Spleen (tissue), 11 donors: ENCODE measurements around the gene STARD13. TPM values are rescaled to one million over a fixed set of nuclear protein-coding genes. Genes with fewer than 3 reads are reported as not detected.
A peak's percentile ranks its signal among the peaks of the same experiment; 100 is the strongest.

Experiments
- DNase-seq: peaks from one replicate; pipeline ENCODE4 v3.0.0-alpha.2; 2020
- H3K27ac ChIP-seq, 8 donors: fragments of 200-600 bp; sonication (generic) in 7 of 8; 1 replicate in 4 of 8; 2 replicates in 4 of 8; pipeline versions ENCODE4 v1.5.0 to v1.8.0; 2016 to 2021; ENCODE audit warnings: inconsistent platforms in 4 of 8, mild to moderate bottlenecking in 4 of 8, moderate library complexity in 1 of 8
- H3K27me3 ChIP-seq, 7 donors: fragments of 200-600 bp; sonication (generic) in 6 of 7; replicated peaks in 1 of 7; 1 replicate in 4 of 7; 2 replicates in 3 of 7; pipeline versions ENCODE4 v1.5.0 to v1.8.0; 2016 to 2021; ENCODE audit warnings: inconsistent platforms in 3 of 7, mild to moderate bottlenecking in 1 of 7
- H3K36me3 ChIP-seq, 6 donors: fragments of 200-600 bp; sonication (generic) in 5 of 6; 1 replicate in 4 of 6; 2 replicates in 2 of 6; pipeline versions ENCODE4 v1.5.0 to v1.8.0; 2016 to 2021; ENCODE audit warnings: inconsistent platforms in 2 of 6
- H3K4me1 ChIP-seq, 6 donors: fragments of 200-600 bp; sonication (generic) in 5 of 6; 1 replicate in 3 of 6; 2 replicates in 3 of 6; pipeline versions ENCODE4 v1.5.0 to v1.8.0; 2016 to 2021; ENCODE audit warnings: inconsistent platforms in 3 of 6
- H3K4me3 ChIP-seq, 8 donors: fragments of 200-600 bp; sonication (generic) in 7 of 8; 1 replicate in 4 of 8; 2 replicates in 4 of 8; pipeline versions ENCODE4 v1.5.0 to v1.8.0; 2016 to 2021; ENCODE audit warnings: inconsistent platforms in 4 of 8, mild to moderate bottlenecking in 4 of 8, moderate library complexity in 2 of 8
- H3K9me3 ChIP-seq, 8 donors: fragments of 200-600 bp; sonication (generic) in 7 of 8; 1 replicate in 4 of 8; 2 replicates in 4 of 8; pipeline versions ENCODE4 v1.5.0 to v1.8.0; 2016 to 2021; ENCODE audit warnings: inconsistent platforms in 4 of 8
- CTCF ChIP-seq, 11 experiments: fragments of 200-600 bp in 7 of 11; fragments of 450-650 bp in 4 of 11; sonication (generic) in 4 of 11; IDR thresholded peaks in 8 of 11; conservative IDR thresholded peaks in 3 of 11; 1 replicate in 7 of 11; 2 replicates in 4 of 11; pipeline versions ENCODE4 v1.4.0 to v1.8.0; 2016 to 2021; ENCODE audit warnings: antibody characterized with exemption in 11 of 11, inconsistent platforms in 4 of 11, mild to moderate bottlenecking in 1 of 11
- POLR2A ChIP-seq, 3 donors: fragments of 450-650 bp; IDR thresholded peaks; one replicate each; pipeline ENCODE4 v1.5.1; 2017; ENCODE audit warnings: antibody characterized with exemption in 3 of 3, mild to moderate bottlenecking in 1 of 3
- POLR2AphosphoS5 ChIP-seq, 3 donors: sonication (generic); formaldehyde crosslinking; IDR thresholded peaks; one replicate each; pipeline ENCODE4 v1.5.1; 2017; ENCODE audit warnings: antibody characterized with exemption in 3 of 3
- WGBS, 5 donors: extraction: QIAGEN DNeasy Blood & Tissue Kit in 3 of 5; methylation state at CpG; one replicate each; pipeline versions ENCODE4 v1.1.5 to v1.1.7; 2013 to 2018; 5-methylcytosine and 5-hydroxymethylcytosine counted together
- intact Hi-C: fragments of 100-400 bp; cut with DNase I; formaldehyde crosslinking; loops from one replicate; pipeline ENCODE4 v1.15.0; 2023; ENCODE audit warnings: low total_unique reads
- polyA plus RNA-seq, 3 donors: library from polyadenylated mRNA; stranded (reverse); fragments of 200-250 nt; gene quantifications; one replicate each; pipeline ENCODE4 v1.2.1, GENCODE V29; 2013
- total RNA-seq, 7 donors: library from RNA; depleted of rRNA in 3 of 7; stranded (reverse); fragments of >200 nt in 3 of 7; fragmentation: NEBNext Ultra II Directional in 4 of 7; extraction: Animal tissue kit (Norgen Biotek cat#: 25700) in 4 of 7; gene quantifications; one replicate each; pipeline versions ENCODE4 v1.1.0 to v1.2.1, GENCODE V29; 2016 to 2021
- donor health status: healthy with polysubstance abuse.
- donor health status: DM: no; HTN: no; CAD: no; lungs with moderate emphysema.
- donor health status: DM: no; HTN: no; CAD: no.
- donor health status: Bipolar disorder and iron deficiency.
- donor health status: healthy.
- donor health status: DM: no; HTN: no; CAD: no.
- donor health status: DM: yes; HTN: yes; CAD: no.

Gene STARD13
- total and polyA plus RNA-seq, 10 donors: 1.4 to 58.1 (median 26.7) TPM

GRCh38 chr13:33312861-33313212 is 27.3 kb upstream of the STARD13 start:
- H3K4me3 ChIP-seq: no peak overlapping the region
- 89 to 95% (median 90%) methylated on average over 2 of the region's 2 CpGs for WGBS, 5 donors
- no peaks in the 10 kb centered on the region for H3K27me3 ChIP-seq
- peaks cover 0 to 5% (median 0%) of the 10 kb centered on the region in 6 donors for H3K4me1 ChIP-seq
- TF ChIP-seq CTCF (IDR thresholded peaks at IDR 0.05 in 8 of 11, conservative IDR thresholded peaks at IDR 0.05 in 3 of 11) (no peak), POLR2A (IDR thresholded peaks at IDR 0.05) (no peak), POLR2AphosphoS5 (IDR thresholded peaks at IDR 0.05) (no peak)
- no peaks in the 10 kb centered on the region for H3K9me3 ChIP-seq
- no peak for DNase-seq
- H3K27ac ChIP-seq: no peak overlapping the region
- intact Hi-C loops: no loop called here
- no peaks in the 10 kb centered on the region for H3K36me3 ChIP-seq

GRCh38 chr13:33312150-33312860 is 26.8 kb upstream of the STARD13 start:
- Histone ChIP-seq H3K27ac (no peak overlapping the region), H3K9me3 (no peaks in the 10 kb centered on the region), H3K4me1 (peaks cover 0 to 5% (median 0%) of the 10 kb centered on the region in 6 donors), H3K4me3 (no peak overlapping the region), H3K27me3 (no peaks in the 10 kb centered on the region), H3K36me3 (no peaks in the 10 kb centered on the region)
- no peak for DNase-seq
- intact Hi-C loops: no loop called here
- WGBS, 5 donors: 43 to 57% (median 54%) methylated on average over 4 of the region's 4 CpGs
- TF ChIP-seq POLR2AphosphoS5 (IDR thresholded peaks at IDR 0.05): no peak
- TF ChIP-seq CTCF (IDR thresholded peaks at IDR 0.05 in 8 of 11, conservative IDR thresholded peaks at IDR 0.05 in 3 of 11): peak in 5 of 11 experiments; percentile 8 to 21 (median 16)
- TF ChIP-seq POLR2A (IDR thresholded peaks at IDR 0.05): no peak

- WGBS, 5 donors: 82 to 98% (median 84%) methylated on average over 2 of the region's 2 CpGs
- H3K9me3 ChIP-seq: peaks cover 0 to 11% (median 3%) of the 10 kb centered on the region in 8 donors
These were observed 25.5 kb upstream of the STARD13 start for GRCh38 chr13:33311040-33311439.

More at GRCh38 chr13:33311040-33311439, 25.5 kb upstream of the STARD13 start:
- intact Hi-C loops: no loop called here
- no peak overlapping the region for H3K27ac ChIP-seq
- no peak for TF ChIP-seq POLR2A (IDR thresholded peaks at IDR 0.05)
- no peak for TF ChIP-seq CTCF (IDR thresholded peaks at IDR 0.05 in 8 of 11, conservative IDR thresholded peaks at IDR 0.05 in 3 of 11)
- TF ChIP-seq POLR2AphosphoS5 (IDR thresholded peaks at IDR 0.05): no peak
- peaks cover 0 to 5% (median 0%) of the 10 kb centered on the region in 6 donors for H3K4me1 ChIP-seq
- no peaks in the 10 kb centered on the region for H3K36me3 ChIP-seq
- H3K4me3 ChIP-seq: no peak overlapping the region
- H3K27me3 ChIP-seq: no peaks in the 10 kb centered on the region
- DNase-seq: no peak
